HEK293 (cell line): ENCODE data around the gene LBHD1.

Source experiments
- CTCF ChIA-PET: fragments of 350-600 bp; formaldehyde crosslinking; extraction: SDS; loops from one replicate; lab custom pipeline; 2021; ENCODE audit warnings: antibody characterized with exemption; lab: Yijun Ruan, JAX
- POLR2A ChIA-PET: fragments of 300-600 bp; formaldehyde crosslinking; extraction: SDS; loops from one replicate; lab custom pipeline; 2020; ENCODE audit warnings: antibody characterized with exemption, inconsistent platforms; lab: Yijun Ruan, JAX
- H3K27ac ChIP-seq: fragments of 200-500 bp; sonication (Bioruptor generic); 2 replicates; pipeline ENCODE4 v1.5.1; 2014; ENCODE audit warnings: low read depth, low read length, control low read depth, inconsistent platforms; ENCODE audit errors: extremely low read depth
- H3K36me3 ChIP-seq, 2 experiments: fragments of 200-500 bp in 1 of 2; sonication (Bioruptor generic) in 1 of 2; 1 replicate in 1 of 2; 2 replicates in 1 of 2; pipeline ENCODE4 v1.5.1; 2014 to 2017; ENCODE audit warnings: inconsistent platforms in 2 of 2, low read length in 2 of 2; ENCODE audit not compliant: control insufficient read depth in 2 of 2, insufficient read depth in 1 of 2
- H3K4me1 ChIP-seq: fragments of 200-500 bp; sonication (Bioruptor generic); 2 replicates; pipeline ENCODE4 v1.5.1; 2014; ENCODE audit warnings: mild to moderate bottlenecking, low read length, inconsistent platforms; ENCODE audit not compliant: control insufficient read depth, insufficient read depth
- H3K4me3 ChIP-seq: 2 replicates; pipeline ENCODE4 v1.5.1; 2011; ENCODE audit warnings: low read depth, mild to moderate bottlenecking, control low read depth, low read length, moderate library complexity
- H3K9me3 ChIP-seq: fragments of 200-500 bp; sonication (Bioruptor generic); 2 replicates; pipeline ENCODE4 v1.5.1; 2014; ENCODE audit warnings: low read depth, low read length, inconsistent platforms; ENCODE audit not compliant: control insufficient read depth, insufficient read depth
- SP7 ChIP-seq: fragments of 450-650 bp; formaldehyde crosslinking; IDR thresholded peaks from 2 replicates; pipeline ENCODE4 v1.5.1; 2016; ENCODE audit warnings: missing biosample characterization, missing genetic modification characterization
- ZFP69B ChIP-seq: fragments of 450-650 bp; formaldehyde crosslinking; IDR thresholded peaks from 2 replicates; pipeline ENCODE4 v1.5.1; 2016; ENCODE audit warnings: missing biosample characterization, missing genetic modification characterization
- ZIC2 ChIP-seq: fragments of 450-650 bp; formaldehyde crosslinking; IDR thresholded peaks from 2 replicates; pipeline ENCODE4 v1.5.1; 2016; ENCODE audit warnings: missing biosample characterization, missing genetic modification characterization
- ZNF121 ChIP-seq: fragments of 450-650 bp; formaldehyde crosslinking; IDR thresholded peaks from 2 replicates; pipeline ENCODE4 v1.5.1; 2016; ENCODE audit warnings: missing biosample characterization, missing genetic modification characterization
- ZNF184 ChIP-seq: fragments of 450-650 bp; IDR thresholded peaks from 2 replicates; pipeline ENCODE4 v1.5.1; 2018; ENCODE audit warnings: missing biosample characterization, mild to moderate bottlenecking, missing genetic modification characterization
- ZNF335 ChIP-seq: fragments of 450-650 bp; formaldehyde crosslinking; conservative IDR thresholded peaks from 2 replicates; pipeline ENCODE4 v1.5.1; 2016; ENCODE audit warnings: missing biosample characterization, missing genetic modification characterization
- ZNF529 ChIP-seq: fragments of 450-650 bp; formaldehyde crosslinking; IDR thresholded peaks from 2 replicates; pipeline ENCODE4 v1.5.1; 2017; ENCODE audit warnings: missing genetic modification characterization, missing biosample characterization; ENCODE audit not compliant: insufficient replicate concordance
- ZNF549 ChIP-seq: fragments of 450-650 bp; IDR thresholded peaks from 2 replicates; pipeline ENCODE4 v1.5.1; 2018; ENCODE audit warnings: missing biosample characterization, missing genetic modification characterization, mild to moderate bottlenecking, inconsistent platforms, moderate library complexity
- ZNF624 ChIP-seq: fragments of 450-650 bp; formaldehyde crosslinking; IDR thresholded peaks from 2 replicates; pipeline ENCODE4 v1.5.1; 2017; ENCODE audit warnings: missing biosample characterization, missing genetic modification characterization
- TF ChIP-seq, protein P1 (sequence below): fragments of 450-650 bp; formaldehyde crosslinking; optimal IDR thresholded peaks from 2 replicates; pipeline ENCODE3; 2016; ENCODE audit warnings: missing biosample characterization, mild to moderate bottlenecking, missing genetic modification characterization
- TF ChIP-seq, protein P2 (sequence below): fragments of 450-650 bp; formaldehyde crosslinking; IDR thresholded peaks from 2 replicates; pipeline ENCODE4 v1.5.1; 2016; ENCODE audit warnings: missing biosample characterization, missing genetic modification characterization, low read depth
- TF ChIP-seq, protein P3 (sequence below): fragments of 450-650 bp; formaldehyde crosslinking; IDR thresholded peaks from 2 replicates; pipeline ENCODE4 v1.5.1; 2016; ENCODE audit warnings: missing biosample characterization, missing genetic modification characterization, borderline replicate concordance
- TF ChIP-seq, protein P4 (sequence below): fragments of 450-650 bp; formaldehyde crosslinking; IDR thresholded peaks from 2 replicates; pipeline ENCODE4 v1.5.1; 2016; ENCODE audit warnings: missing biosample characterization, missing genetic modification characterization

The LBHD1 gene

DNA sequence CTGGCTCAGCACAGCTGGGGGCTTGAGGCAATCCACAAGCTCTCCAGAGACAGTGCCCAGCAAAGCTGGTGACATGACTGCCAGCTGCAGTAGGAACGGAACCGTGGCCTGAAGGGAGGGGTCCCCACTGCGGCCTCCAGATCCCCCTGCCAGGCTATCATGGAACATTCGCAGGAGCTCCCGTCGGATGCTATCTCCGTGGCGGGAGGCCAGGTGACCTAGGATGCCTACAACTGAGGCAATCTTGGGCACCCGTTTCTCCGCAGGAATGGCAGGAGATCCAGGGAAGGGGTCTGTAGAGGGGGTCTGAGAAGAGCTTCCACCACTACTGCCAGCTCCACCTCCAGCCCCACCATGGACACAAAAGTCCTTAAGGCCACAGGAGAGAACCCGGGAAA is 23.1 kb downstream of the LBHD1 start (continued):
- TF ChIP-seq ZNF184 (tag by site-specific recombination) (no peak), ZNF529 (tag by site-specific recombination) (no peak), ZNF549 (no peak)
- TF ChIP-seq, all 188 proteins: peak for 0

DNA sequence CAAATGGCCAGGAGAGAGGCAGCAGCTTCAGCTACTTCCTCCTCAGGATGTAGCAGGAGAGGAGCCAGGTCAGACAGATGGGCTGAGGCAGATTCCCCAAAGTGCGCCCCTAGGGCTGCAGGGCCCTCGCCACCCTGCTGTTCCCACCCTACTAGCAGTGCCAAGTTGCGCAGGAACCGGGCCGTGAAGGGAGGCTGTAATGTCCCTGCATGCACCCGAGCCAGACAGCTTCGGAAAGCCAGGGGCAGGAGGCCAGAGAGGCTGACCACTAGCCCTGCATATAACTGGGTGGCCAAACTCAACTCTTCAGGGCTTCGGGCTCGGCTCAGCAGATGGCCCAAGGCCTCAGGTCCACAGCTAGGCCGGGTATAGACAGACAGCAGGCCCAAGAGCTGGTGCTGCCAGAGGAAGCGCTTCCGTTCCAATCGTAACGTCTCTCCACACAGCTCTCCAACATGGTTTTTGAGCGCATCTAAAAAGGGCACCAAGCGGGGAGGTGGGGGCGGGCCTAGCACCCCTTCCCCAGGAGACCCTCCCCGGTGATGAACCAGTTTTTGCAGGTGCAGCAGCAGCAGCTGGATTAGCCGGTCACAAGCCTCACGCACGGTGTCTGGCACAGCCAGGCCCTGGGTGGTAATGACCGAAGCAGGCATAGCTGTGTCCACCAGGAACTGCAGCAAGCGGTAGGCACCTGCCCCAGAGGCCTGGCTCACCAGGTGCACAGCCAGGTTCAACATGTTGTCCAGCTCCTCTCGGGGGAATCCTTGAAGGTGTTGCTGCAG is 23.7 kb downstream of the LBHD1 start:
- Histone ChIP-seq H3K4me1 (peaks cover 3% of the 10 kb centered on the region; the same call in 1 of the 2 replicates), H3K27ac (no peak overlapping the region), H3K9me3 (no peaks in the 10 kb centered on the region), H3K36me3 (peaks cover 5 to 49% of the 10 kb centered on the region in 2 experiments; a peak in 2 of 3 replicates), H3K4me3 (no peak overlapping the region)
- ChIA-PET POLR2A (interaction anchor here (1.0 to 5.9 kb wide), 10 partner anchors 12 to 233 kb away, joined by 3 to 79 read pairs (median 4); partner anchors contain the start of genes C11orf98, CSKMT, HNRNPUL2 and LBHD1), CTCF (interaction anchor here (0.9 to 1.3 kb wide), 4 partner anchors 17 to 254 kb away, joined by 3 to 4 read pairs (median 4); partner anchors contain the start of genes C11orf98 and CSKMT)
- TF ChIP-seq ZNF624 (tag by site-specific recombination) (no peak), ZNF121 (tag by site-specific recombination) (no peak), SP7 (tag by site-specific recombination) (no peak), ZNF335 (tag by site-specific recombination) (no peak), ZIC2 (tag by site-specific recombination) (no peak), ZFP69B (tag by site-specific recombination) (no peak)
- TF ChIP-seq, protein P1, sequence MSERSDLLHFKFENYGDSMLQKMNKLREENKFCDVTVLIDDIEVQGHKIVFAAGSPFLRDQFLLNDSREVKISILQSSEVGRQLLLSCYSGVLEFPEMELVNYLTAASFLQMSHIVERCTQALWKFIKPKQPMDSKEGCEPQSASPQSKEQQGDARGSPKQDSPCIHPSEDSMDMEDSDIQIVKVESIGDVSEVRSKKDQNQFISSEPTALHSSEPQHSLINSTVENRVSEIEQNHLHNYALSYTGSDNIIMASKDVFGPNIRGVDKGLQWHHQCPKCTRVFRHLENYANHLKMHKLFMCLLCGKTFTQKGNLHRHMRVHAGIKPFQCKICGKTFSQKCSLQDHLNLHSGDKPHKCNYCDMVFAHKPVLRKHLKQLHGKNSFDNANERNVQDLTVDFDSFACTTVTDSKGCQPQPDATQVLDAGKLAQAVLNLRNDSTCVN (tag by site-specific recombination), result no peak
- TF ChIP-seq, protein P2, sequence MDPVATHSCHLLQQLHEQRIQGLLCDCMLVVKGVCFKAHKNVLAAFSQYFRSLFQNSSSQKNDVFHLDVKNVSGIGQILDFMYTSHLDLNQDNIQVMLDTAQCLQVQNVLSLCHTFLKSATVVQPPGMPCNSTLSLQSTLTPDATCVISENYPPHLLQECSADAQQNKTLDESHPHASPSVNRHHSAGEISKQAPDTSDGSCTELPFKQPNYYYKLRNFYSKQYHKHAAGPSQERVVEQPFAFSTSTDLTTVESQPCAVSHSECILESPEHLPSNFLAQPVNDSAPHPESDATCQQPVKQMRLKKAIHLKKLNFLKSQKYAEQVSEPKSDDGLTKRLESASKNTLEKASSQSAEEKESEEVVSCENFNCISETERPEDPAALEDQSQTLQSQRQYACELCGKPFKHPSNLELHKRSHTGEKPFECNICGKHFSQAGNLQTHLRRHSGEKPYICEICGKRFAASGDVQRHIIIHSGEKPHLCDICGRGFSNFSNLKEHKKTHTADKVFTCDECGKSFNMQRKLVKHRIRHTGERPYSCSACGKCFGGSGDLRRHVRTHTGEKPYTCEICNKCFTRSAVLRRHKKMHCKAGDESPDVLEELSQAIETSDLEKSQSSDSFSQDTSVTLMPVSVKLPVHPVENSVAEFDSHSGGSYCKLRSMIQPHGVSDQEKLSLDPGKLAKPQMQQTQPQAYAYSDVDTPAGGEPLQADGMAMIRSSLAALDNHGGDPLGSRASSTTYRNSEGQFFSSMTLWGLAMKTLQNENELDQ (tag by site-specific recombination), result no peak
- TF ChIP-seq, protein P3, sequence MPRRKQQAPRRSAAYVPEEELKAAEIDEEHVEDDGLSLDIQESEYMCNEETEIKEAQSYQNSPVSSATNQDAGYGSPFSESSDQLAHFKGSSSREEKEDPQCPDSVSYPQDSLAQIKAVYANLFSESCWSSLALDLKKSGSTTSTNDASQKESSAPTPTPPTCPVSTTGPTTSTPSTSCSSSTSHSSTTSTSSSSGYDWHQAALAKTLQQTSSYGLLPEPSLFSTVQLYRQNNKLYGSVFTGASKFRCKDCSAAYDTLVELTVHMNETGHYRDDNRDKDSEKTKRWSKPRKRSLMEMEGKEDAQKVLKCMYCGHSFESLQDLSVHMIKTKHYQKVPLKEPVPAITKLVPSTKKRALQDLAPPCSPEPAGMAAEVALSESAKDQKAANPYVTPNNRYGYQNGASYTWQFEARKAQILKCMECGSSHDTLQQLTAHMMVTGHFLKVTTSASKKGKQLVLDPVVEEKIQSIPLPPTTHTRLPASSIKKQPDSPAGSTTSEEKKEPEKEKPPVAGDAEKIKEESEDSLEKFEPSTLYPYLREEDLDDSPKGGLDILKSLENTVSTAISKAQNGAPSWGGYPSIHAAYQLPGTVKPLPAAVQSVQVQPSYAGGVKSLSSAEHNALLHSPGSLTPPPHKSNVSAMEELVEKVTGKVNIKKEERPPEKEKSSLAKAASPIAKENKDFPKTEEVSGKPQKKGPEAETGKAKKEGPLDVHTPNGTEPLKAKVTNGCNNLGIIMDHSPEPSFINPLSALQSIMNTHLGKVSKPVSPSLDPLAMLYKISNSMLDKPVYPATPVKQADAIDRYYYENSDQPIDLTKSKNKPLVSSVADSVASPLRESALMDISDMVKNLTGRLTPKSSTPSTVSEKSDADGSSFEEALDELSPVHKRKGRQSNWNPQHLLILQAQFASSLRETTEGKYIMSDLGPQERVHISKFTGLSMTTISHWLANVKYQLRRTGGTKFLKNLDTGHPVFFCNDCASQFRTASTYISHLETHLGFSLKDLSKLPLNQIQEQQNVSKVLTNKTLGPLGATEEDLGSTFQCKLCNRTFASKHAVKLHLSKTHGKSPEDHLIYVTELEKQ (tag by site-specific recombination), result no peak
- TF ChIP-seq, protein P4, sequence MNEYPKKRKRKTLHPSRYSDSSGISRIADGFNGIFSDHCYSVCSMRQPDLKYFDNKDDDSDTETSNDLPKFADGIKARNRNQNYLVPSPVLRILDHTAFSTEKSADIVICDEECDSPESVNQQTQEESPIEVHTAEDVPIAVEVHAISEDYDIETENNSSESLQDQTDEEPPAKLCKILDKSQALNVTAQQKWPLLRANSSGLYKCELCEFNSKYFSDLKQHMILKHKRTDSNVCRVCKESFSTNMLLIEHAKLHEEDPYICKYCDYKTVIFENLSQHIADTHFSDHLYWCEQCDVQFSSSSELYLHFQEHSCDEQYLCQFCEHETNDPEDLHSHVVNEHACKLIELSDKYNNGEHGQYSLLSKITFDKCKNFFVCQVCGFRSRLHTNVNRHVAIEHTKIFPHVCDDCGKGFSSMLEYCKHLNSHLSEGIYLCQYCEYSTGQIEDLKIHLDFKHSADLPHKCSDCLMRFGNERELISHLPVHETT (tag by site-specific recombination), result no peak
